ENCODE measurements around the gene C1S.

GRCh38 chr12:7073946-7074345, 13.4 kb downstream of the C1S start:
- TF ChIP-seq CTCF (IDR thresholded peaks at IDR 0.05) (no peak), POLR2AphosphoS5 (IDR thresholded peaks at IDR 0.05) (no peak), POLR2A (IDR thresholded peaks at IDR 0.05) (no peak), EP300 (IDR thresholded peaks at IDR 0.05) (no peak)

Data from stomach (tissue), 4 donors.